Left lobe of liver (tissue), 2 donors: ENCODE measurements around the gene RANBP17. TPM values are rescaled to one million over a fixed set of nuclear protein-coding genes. Genes with fewer than 3 reads are reported as not detected.

ENCODE experiments used
- ATAC-seq: fragments of 200-7000 bp; cut with Tn5 transposase; one replicate; pipeline ENCODE4 v1.9.1; 2020; ENCODE audit warnings: mild to moderate bottlenecking, moderate library complexity
- DNase-seq: peaks from one replicate; pipeline ENCODE4 v3.0.0-alpha.2; 2020; ENCODE audit warnings: low spot score
- total RNA-seq: library from RNA; stranded (reverse); gene quantifications from one replicate; pipeline ENCODE4 v1.2.1, GENCODE V29; 2021
- donor health status: DM: no; HTN: no; CAD: no; lungs with moderate emphysema.
- donor health status: DM: no; HTN: yes; CAD: no.

RANBP17 gene
- total RNA-seq, 1 donor from 2014 or later = 3.0 TPM

- peak; percentile 46 for DNase-seq
Observed at GRCh38 chr5:171342362-171343111, 480.7 kb downstream of the RANBP17 start.

GRCh38 chr5:171344936-171345608, 483.3 kb downstream of the RANBP17 start:
- ATAC-seq (no peak), DNase-seq (no peak)

More at GRCh38 chr5:171342362-171343111, 480.7 kb downstream of the RANBP17 start:
- peak; percentile 90 for ATAC-seq

Other genes starting within 250 kb of the RANBP17 start
- 0.45 TPM for gene GABRP, start 78.3 kb upstream of the RANBP17 start, total RNA-seq